SK-N-SH treated with all-trans-retinoic acid at 6 μM for 48 hours (cell line): ENCODE results near the gene C1QTNF9B.
"Not testable (repeated sequence)": the region's sequence is repeated elsewhere in the genome, so short reads cannot be mapped to it uniquely, and the experiment has no call there.

ENCODE experiments used
- ATAC-seq: fragments of 200-7000 bp; cut with Tn5 transposase; 3 replicates; pipeline ENCODE4 v1.9.1; 2020; ENCODE audit warnings: mild to moderate bottlenecking, moderate library complexity
- ARNTL ChIP-seq: fragments of 450-650 bp; formaldehyde crosslinking; IDR thresholded peaks from 2 replicates; pipeline ENCODE4 v1.5.0; 2020; ENCODE audit warnings: low read depth, mild to moderate bottlenecking, moderate library complexity, borderline replicate concordance
- BACH2 ChIP-seq: fragments of 250-450 bp; sonication (Bioruptor Pico); IDR thresholded peaks from 2 replicates; pipeline ENCODE4 v1.9.0; 2021; ENCODE audit warnings: mild to moderate bottlenecking, borderline replicate concordance
- CREB5 ChIP-seq: fragments of 250-450 bp; sonication (Bioruptor Pico); IDR thresholded peaks from 2 replicates; pipeline ENCODE4 v1.5.1; 2020; ENCODE audit warnings: low read depth, mild to moderate bottlenecking, moderate library complexity
- CSDC2 ChIP-seq: fragments of 250-450 bp; sonication (Bioruptor Pico); IDR thresholded peaks from 2 replicates; pipeline ENCODE4 v1.5.0; 2020; ENCODE audit warnings: mild to moderate bottlenecking, moderate library complexity
- CSRNP3 ChIP-seq: fragments of 250-450 bp; sonication (Bioruptor Pico); IDR thresholded peaks from 2 replicates; pipeline ENCODE4 v1.5.1; 2021; ENCODE audit warnings: mild to moderate bottlenecking, moderate library complexity
- ESRRG ChIP-seq: fragments of 250-450 bp; sonication (Bioruptor Pico); IDR thresholded peaks from 2 replicates; pipeline ENCODE4 v1.6.1; 2021; ENCODE audit warnings: mild to moderate bottlenecking
- GLIS3 ChIP-seq: fragments of 250-450 bp; sonication (Bioruptor Pico); IDR thresholded peaks from 2 replicates; pipeline ENCODE4 v1.5.0; 2020; ENCODE audit warnings: mild to moderate bottlenecking, moderate library complexity
- ISL1 ChIP-seq: fragments of 250-450 bp; sonication (Bioruptor Pico); IDR thresholded peaks from 2 replicates; pipeline ENCODE4 v2.1.2; 2022; ENCODE audit warnings: mild to moderate bottlenecking, moderate library complexity
- OSR1 ChIP-seq: fragments of 250-450 bp; sonication (Bioruptor Pico); IDR thresholded peaks from 2 replicates; pipeline ENCODE4 v1.8.0; 2022; ENCODE audit warnings: moderate library complexity, mild to moderate bottlenecking, inconsistent platforms
- PPARA ChIP-seq: fragments of 250-450 bp; sonication (Bioruptor Pico); IDR thresholded peaks from 2 replicates; pipeline ENCODE4 v1.5.0; 2020; ENCODE audit warnings: mild to moderate bottlenecking, borderline replicate concordance
- RARB ChIP-seq: fragments of 250-450 bp; sonication (Bioruptor Pico); IDR thresholded peaks from 2 replicates; pipeline ENCODE4 v1.8.0; 2021; ENCODE audit warnings: mild to moderate bottlenecking, moderate library complexity
- SNAI2 ChIP-seq: fragments of 250-450 bp; sonication (Bioruptor Pico); IDR thresholded peaks from 2 replicates; pipeline ENCODE4 v1.5.0; 2020; ENCODE audit warnings: mild to moderate bottlenecking, moderate library complexity
- TCF4 ChIP-seq: fragments of 250-450 bp; sonication (Bioruptor Pico); IDR thresholded peaks from 2 replicates; pipeline ENCODE4 v1.8.0; 2021; ENCODE audit warnings: mild to moderate bottlenecking, moderate library complexity, borderline replicate concordance
- TOX ChIP-seq: fragments of 250-450 bp; sonication (Bioruptor Pico); IDR thresholded peaks from 2 replicates; pipeline ENCODE4 v1.8.0; 2021; ENCODE audit warnings: mild to moderate bottlenecking, moderate library complexity, borderline replicate concordance
- TSHZ2 ChIP-seq: fragments of 250-450 bp; sonication (Bioruptor Pico); IDR thresholded peaks from 2 replicates; pipeline ENCODE4 v1.5.0; 2020; ENCODE audit warnings: mild to moderate bottlenecking, moderate library complexity
- ZC3H10 ChIP-seq: fragments of 250-450 bp; sonication (Bioruptor Pico); IDR thresholded peaks from 2 replicates; pipeline ENCODE4 v1.5.1; 2021; ENCODE audit warnings: mild to moderate bottlenecking, moderate library complexity
- ZFP3 ChIP-seq: fragments of 250-450 bp; sonication (Bioruptor Pico); IDR thresholded peaks from 2 replicates; pipeline ENCODE4 v1.5.0; 2020; ENCODE audit warnings: mild to moderate bottlenecking, moderate library complexity
- ZFP30 ChIP-seq: fragments of 450-650 bp; formaldehyde crosslinking; IDR thresholded peaks from 2 replicates; pipeline ENCODE4 v1.5.0; 2022; ENCODE audit warnings: mild to moderate bottlenecking, moderate library complexity
- ZNF565 ChIP-seq: fragments of 450-650 bp; formaldehyde crosslinking; conservative IDR thresholded peaks from 2 replicates; pipeline ENCODE4 v1.5.0; 2020; ENCODE audit warnings: low read depth, mild to moderate bottlenecking, moderate library complexity
- ZNF70 ChIP-seq: fragments of 450-650 bp; formaldehyde crosslinking; IDR thresholded peaks from 2 replicates; pipeline ENCODE4 v1.5.0; 2020; ENCODE audit warnings: mild to moderate bottlenecking, moderate library complexity
- ZNF8 ChIP-seq: fragments of 450-650 bp; formaldehyde crosslinking; IDR thresholded peaks from 2 replicates; pipeline ENCODE4 v1.5.0; 2020; ENCODE audit warnings: mild to moderate bottlenecking, moderate library complexity
- TF ChIP-seq, protein P1 (sequence below): fragments of 250-450 bp; sonication (Bioruptor Pico); IDR thresholded peaks from 2 replicates; pipeline ENCODE4 v1.8.0; 2020; ENCODE audit warnings: mild to moderate bottlenecking, moderate library complexity, borderline replicate concordance

Gene C1QTNF9B

GRCh38 chr13:23883255-23883654, 14.0 kb downstream of the C1QTNF9B start:
- TF ChIP-seq, protein P1, sequence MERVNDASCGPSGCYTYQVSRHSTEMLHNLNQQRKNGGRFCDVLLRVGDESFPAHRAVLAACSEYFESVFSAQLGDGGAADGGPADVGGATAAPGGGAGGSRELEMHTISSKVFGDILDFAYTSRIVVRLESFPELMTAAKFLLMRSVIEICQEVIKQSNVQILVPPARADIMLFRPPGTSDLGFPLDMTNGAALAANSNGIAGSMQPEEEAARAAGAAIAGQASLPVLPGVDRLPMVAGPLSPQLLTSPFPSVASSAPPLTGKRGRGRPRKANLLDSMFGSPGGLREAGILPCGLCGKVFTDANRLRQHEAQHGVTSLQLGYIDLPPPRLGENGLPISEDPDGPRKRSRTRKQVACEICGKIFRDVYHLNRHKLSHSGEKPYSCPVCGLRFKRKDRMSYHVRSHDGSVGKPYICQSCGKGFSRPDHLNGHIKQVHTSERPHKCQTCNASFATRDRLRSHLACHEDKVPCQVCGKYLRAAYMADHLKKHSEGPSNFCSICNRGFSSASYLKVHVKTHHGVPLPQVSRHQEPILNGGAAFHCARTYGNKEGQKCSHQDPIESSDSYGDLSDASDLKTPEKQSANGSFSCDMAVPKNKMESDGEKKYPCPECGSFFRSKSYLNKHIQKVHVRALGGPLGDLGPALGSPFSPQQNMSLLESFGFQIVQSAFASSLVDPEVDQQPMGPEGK (CRISPR knock-in tag), result no peak
- no peak for TF ChIP-seq TCF4 (CRISPR knock-in tag)
- no peak for TF ChIP-seq ISL1 (CRISPR knock-in tag)
- no peak for TF ChIP-seq ZC3H10
- no peak for TF ChIP-seq SNAI2 (CRISPR knock-in tag)
- TF ChIP-seq ZFP30, result no peak
- TF ChIP-seq TSHZ2 (CRISPR knock-in tag), result no peak
- no peak for TF ChIP-seq ZNF70 (CRISPR knock-in tag)
- no peak for TF ChIP-seq ESRRG (CRISPR knock-in tag)
- no peak for TF ChIP-seq GLIS3
- no peak for TF ChIP-seq ZFP3 (CRISPR knock-in tag)
- TF ChIP-seq PPARA (CRISPR knock-in tag), result no peak
- no peak for TF ChIP-seq CSDC2 (CRISPR knock-in tag)
- TF ChIP-seq ZNF8 (CRISPR knock-in tag), result no peak
- no peak for TF ChIP-seq TOX (CRISPR knock-in tag)
- no peak for TF ChIP-seq RARB (CRISPR knock-in tag)
- TF ChIP-seq BACH2, result no peak
- TF ChIP-seq OSR1 (CRISPR knock-in tag), result no peak
- no peak for ATAC-seq

DNA sequence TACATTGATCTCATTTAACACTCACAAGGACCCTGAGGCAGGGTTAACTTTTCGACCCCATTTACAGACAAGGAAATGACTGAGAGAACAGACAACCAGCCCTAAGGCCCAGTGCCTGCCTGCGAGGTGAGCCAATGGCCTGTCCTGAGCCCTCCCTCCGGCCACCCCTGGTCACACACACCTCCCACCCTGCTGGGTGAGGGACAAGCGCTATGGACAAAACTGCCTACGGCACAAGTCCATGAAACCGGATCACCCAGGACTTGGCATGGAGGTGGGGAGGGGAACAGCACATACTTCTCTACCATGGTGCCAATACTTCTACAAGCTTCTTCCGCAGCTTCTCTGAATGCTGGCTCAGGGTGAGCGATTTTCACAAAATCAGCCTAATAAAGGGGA, 15.9 kb downstream of the C1QTNF9B start:
- ATAC-seq, result not testable (repeated sequence)

- ATAC-seq, result not testable (repeated sequence)
These were observed 16.6 kb downstream of the C1QTNF9B start for GRCh38 chr13:23880493-23881401.

DNA sequence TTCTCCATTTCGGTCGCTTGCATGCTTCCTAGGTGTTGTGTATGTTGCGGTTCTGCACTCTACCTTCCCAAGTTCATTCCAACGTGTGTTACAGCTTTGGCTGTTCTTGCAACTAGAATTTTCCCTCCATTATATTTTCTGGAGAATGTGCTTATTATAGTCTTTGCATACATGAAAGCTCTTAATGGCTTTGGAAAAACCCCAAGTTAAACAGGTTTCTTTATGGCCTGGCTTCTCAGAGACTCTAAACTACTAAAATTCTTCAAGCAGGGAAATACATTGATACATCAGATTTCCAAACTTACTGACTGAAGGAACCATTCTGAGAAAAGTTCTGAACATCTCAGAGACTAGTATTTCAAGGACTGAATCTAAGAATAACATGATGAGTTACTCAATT, 20.0 kb downstream of the C1QTNF9B start:
- ATAC-seq, result no peak
- TF ChIP-seq BACH2 (no peak), ZNF565 (CRISPR knock-in tag) (no peak), ZNF8 (CRISPR knock-in tag) (no peak), CREB5 (no peak), RARB (CRISPR knock-in tag) (no peak), ARNTL (CRISPR knock-in tag) (no peak), TCF4 (CRISPR knock-in tag) (no peak), ZFP30 (no peak), CSRNP3 (CRISPR knock-in tag) (no peak), ESRRG (CRISPR knock-in tag) (no peak), OSR1 (CRISPR knock-in tag) (no peak)
- TF ChIP-seq, protein P1 (CRISPR knock-in tag), result no peak
